Keratinocyte (primary cell): ENCODE results near the gene MVB12B. TPM values are rescaled to one million over a fixed set of nuclear protein-coding genes. Genes with fewer than 3 reads are reported as not detected.

ENCODE experiments used
- DNase-seq: peaks from one replicate; pipeline ENCODE4 v3.0.0-alpha.2; 2011; ENCODE audit warnings: low read depth, missing footprints, low spot score
- FAIRE-seq: peaks from 2 replicates; lab custom pipeline; 2011; peaks lifted over from hg19 to GRCh38; lab: Jason Lieb, UNC
- H2AFZ ChIP-seq: 2 replicates; pipeline ENCODE4 v1.6.0; 2012; ENCODE audit warnings: low read length, control low read depth, inconsistent platforms; ENCODE audit not compliant: control insufficient read depth
- H3K27ac ChIP-seq: 2 replicates; pipeline ENCODE4 v1.5.1; 2011; ENCODE audit warnings: low read length; ENCODE audit not compliant: control insufficient read depth, insufficient read depth
- H3K27me3 ChIP-seq: 3 replicates; pipeline ENCODE4 v1.6.0; 2011; ENCODE audit warnings: low read length; ENCODE audit not compliant: control insufficient read depth, insufficient read depth; ENCODE audit errors: extremely low read depth
- H3K36me3 ChIP-seq, 2 experiments: 2 replicates in 1 of 2; 3 replicates in 1 of 2; pipeline ENCODE4 v1.5.1; 2011; ENCODE audit warnings: low read length in 2 of 2, mild to moderate bottlenecking in 1 of 2; ENCODE audit not compliant: control insufficient read depth in 2 of 2, insufficient read depth in 2 of 2; ENCODE audit errors: extremely low read depth in 1 of 2
- H3K4me1 ChIP-seq: 3 replicates; pipeline ENCODE4 v1.5.1; 2011; ENCODE audit warnings: low read length; ENCODE audit not compliant: control insufficient read depth, insufficient read depth; ENCODE audit errors: extremely low read depth
- H3K4me2 ChIP-seq: 3 replicates; pipeline ENCODE4 v1.6.0; 2011; ENCODE audit warnings: low read depth, low read length; ENCODE audit not compliant: control insufficient read depth, insufficient read depth; ENCODE audit errors: extremely low read depth
- H3K4me3 ChIP-seq, 3 experiments: fragments of 200-600 bp in 1 of 3; sonication (generic) in 1 of 3; 2 replicates in 2 of 3; 3 replicates in 1 of 3; pipeline ENCODE4 v1.5.1; 2011 to 2016; ENCODE audit warnings: low read length in 3 of 3, mild to moderate bottlenecking in 3 of 3, control low read depth in 2 of 3, inconsistent platforms in 1 of 3, low read depth in 1 of 3, mixed read lengths in 1 of 3, mixed run types in 1 of 3, moderate library complexity in 1 of 3; ENCODE audit not compliant: control insufficient read depth in 2 of 3, insufficient read depth in 2 of 3; ENCODE audit errors: extremely low read depth in 1 of 3
- H3K79me2 ChIP-seq: 2 replicates; pipeline ENCODE4 v1.6.0; 2012; ENCODE audit warnings: low read length; ENCODE audit not compliant: control insufficient read depth, insufficient read depth
- H3K9ac ChIP-seq: 3 replicates; pipeline ENCODE4 v1.6.0; 2011; ENCODE audit warnings: low read length; ENCODE audit not compliant: control insufficient read depth, insufficient read depth; ENCODE audit errors: extremely low read depth
- H3K9me1 ChIP-seq: 3 replicates; pipeline ENCODE4 v1.6.0; 2011; ENCODE audit warnings: low read length; ENCODE audit not compliant: control insufficient read depth, insufficient read depth; ENCODE audit errors: extremely low read depth
- H3K9me3 ChIP-seq: 2 replicates; pipeline ENCODE4 v1.5.1; 2012; ENCODE audit warnings: low read depth, low read length; ENCODE audit not compliant: control insufficient read depth
- H4K20me1 ChIP-seq: 3 replicates; pipeline ENCODE4 v1.6.0; 2011; ENCODE audit warnings: low read length; ENCODE audit not compliant: control insufficient read depth, insufficient read depth; ENCODE audit errors: extremely low read depth
- EZH2 ChIP-seq: IDR thresholded peaks from one replicate; pipeline ENCODE4 v1.6.1; 2012; ENCODE audit warnings: inconsistent platforms, mild to moderate bottlenecking, low read length, moderate library complexity
- dilution Hi-C: fragments of 300-500 bp; cut with MboI; formaldehyde crosslinking; loops from one replicate; pipeline ENCODE4 v1.7.0; 2020; ENCODE audit warnings: low sequenced_read_pairs; ENCODE audit not compliant: extremely low pct_ligation_motif_present
- polyA plus RNA-seq, 5 experiments: library from polyadenylated mRNA; depleted of rRNA in 3 of 5; stranded (reverse) in 3 of 5; stranded (forward) in 1 of 5; unstranded in 1 of 5; fragments of >200 nt; gene quantifications; 1 replicate in 1 of 5; 2 replicates in 3 of 5; 3 replicates in 1 of 5; pipeline versions ENCODE4 v1.2.1 to v1.2.3, GENCODE V29; 2011 to 2012; ENCODE audit warnings: missing spikeins in 2 of 5, low read depth in 1 of 5, low replicate concordance in 1 of 5
- TF ChIP-seq, protein P1 (sequence below), 3 experiments: IDR thresholded peaks in 1 of 3; conservative IDR thresholded peaks in 1 of 3; optimal IDR thresholded peaks in 1 of 3; 2 replicates in 2 of 3; 3 replicates in 1 of 3; pipeline versions ENCODE3 to v1.5.1; 2011; ENCODE audit warnings: low read length in 3 of 3, mild to moderate bottlenecking in 3 of 3, moderate library complexity in 2 of 3, control low read depth in 1 of 3, inconsistent platforms in 1 of 3; ENCODE audit not compliant: insufficient read depth in 2 of 3; ENCODE audit errors: extremely low read depth in 1 of 3

The MVB12B gene
- polyA plus RNA-seq, 1 donor (not counting 4 experiments of a cell fraction or from before 2014, with no cell fraction given) = 1.2 TPM

DNA sequence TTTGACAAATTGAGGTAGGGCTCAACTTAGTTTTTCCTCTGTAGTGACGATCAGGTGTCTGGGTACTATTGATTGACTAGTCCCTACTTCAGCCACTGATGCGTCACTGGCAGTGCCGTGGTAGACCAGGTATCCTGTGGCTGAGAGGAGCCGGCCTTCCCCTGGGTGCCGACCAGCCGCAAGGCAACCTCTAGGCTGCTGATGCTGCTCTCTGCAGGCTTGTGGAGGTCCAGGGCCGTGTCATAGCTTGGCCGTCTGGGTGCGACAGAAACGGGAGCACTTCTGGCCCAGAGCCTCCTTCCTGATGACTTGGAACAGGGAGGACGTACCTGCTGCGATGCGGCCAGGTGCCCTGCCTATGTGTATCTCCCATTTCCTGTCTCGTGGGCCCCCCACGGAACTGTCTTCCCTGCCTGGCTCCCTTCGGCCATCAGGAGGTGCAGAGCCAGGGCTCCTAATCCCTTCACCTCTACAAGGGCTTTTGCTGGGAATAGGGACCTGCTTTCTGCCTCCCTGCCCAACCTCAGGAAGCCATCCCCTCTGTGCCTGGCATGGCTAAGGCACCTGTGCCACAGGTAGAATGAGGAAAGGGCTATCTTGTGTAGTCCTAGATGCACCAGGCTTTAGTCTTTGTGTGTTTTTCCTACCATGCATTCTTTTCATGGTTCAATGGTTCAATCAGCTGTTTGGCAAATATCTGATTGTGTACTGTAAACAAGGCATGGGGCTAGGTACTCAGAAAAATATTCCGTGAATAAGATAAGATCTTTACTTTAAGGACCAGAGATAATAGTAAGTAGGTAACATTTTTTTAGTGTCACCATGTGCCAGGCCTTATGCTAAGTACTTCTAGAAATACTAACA is 44.6 kb downstream of the MVB12B start:
- Histone ChIP-seq H3K9me1 (no peaks in the 10 kb centered on the region), H4K20me1 (no peaks in the 10 kb centered on the region), H3K27me3 (no peaks in the 10 kb centered on the region), H3K4me3 (no peak overlapping the region), H2AFZ (no peak overlapping the region), H3K9ac (no peak overlapping the region), H3K79me2 (no peaks in the 10 kb centered on the region), H3K4me2 (no peak overlapping the region), H3K27ac (no peak overlapping the region), H3K4me1 (peaks cover 14% of the 10 kb centered on the region), H3K9me3 (no peaks in the 10 kb centered on the region), H3K36me3 (no peaks in the 10 kb centered on the region)
- DNase-seq = no peak
- dilution Hi-C loops = no loop called here
- no peak for FAIRE-seq
- TF ChIP-seq, protein P1, sequence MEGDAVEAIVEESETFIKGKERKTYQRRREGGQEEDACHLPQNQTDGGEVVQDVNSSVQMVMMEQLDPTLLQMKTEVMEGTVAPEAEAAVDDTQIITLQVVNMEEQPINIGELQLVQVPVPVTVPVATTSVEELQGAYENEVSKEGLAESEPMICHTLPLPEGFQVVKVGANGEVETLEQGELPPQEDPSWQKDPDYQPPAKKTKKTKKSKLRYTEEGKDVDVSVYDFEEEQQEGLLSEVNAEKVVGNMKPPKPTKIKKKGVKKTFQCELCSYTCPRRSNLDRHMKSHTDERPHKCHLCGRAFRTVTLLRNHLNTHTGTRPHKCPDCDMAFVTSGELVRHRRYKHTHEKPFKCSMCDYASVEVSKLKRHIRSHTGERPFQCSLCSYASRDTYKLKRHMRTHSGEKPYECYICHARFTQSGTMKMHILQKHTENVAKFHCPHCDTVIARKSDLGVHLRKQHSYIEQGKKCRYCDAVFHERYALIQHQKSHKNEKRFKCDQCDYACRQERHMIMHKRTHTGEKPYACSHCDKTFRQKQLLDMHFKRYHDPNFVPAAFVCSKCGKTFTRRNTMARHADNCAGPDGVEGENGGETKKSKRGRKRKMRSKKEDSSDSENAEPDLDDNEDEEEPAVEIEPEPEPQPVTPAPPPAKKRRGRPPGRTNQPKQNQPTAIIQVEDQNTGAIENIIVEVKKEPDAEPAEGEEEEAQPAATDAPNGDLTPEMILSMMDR (optimal IDR thresholded peaks at IDR 0.05 in 1 of 3, IDR thresholded peaks at IDR 0.05 in 1 of 3, conservative IDR thresholded peaks at IDR 0.05 in 1 of 3; ENCODE audit: extremely low read depth in 1 of 3, insufficient read depth in 2 of 3, low read length in 3 of 3) = no peak
- no peak for TF ChIP-seq EZH2

DNA sequence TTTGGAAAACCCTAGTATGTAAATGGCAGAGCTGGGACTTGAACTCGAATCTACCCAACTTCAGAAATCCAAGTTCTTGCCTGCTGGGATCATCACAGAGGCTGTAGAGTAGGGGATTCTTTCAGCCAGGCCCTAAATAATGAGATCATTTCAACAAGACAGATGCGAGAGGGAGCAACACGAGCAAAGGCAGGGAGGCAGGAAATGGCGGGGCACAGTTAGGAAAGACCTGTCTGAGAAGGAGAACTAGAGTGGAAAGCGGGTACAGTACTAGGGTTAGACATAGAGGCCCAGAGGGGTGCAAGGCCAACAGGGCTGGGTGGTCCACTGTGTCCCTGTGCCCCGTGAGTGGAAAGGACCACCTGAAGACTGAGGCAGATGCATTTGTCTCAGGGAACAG is 46.1 kb downstream of the MVB12B start:
- no peak overlapping the region for H3K4me2 ChIP-seq
- dilution Hi-C loops = no loop called here

More for the DNA sequence above, 46.1 kb downstream of the MVB12B start:
- DNase-seq = no peak
- no peaks in the 10 kb centered on the region for H3K79me2 ChIP-seq
- H3K9me1 ChIP-seq = no peaks in the 10 kb centered on the region
- no peak for FAIRE-seq
- H2AFZ ChIP-seq = no peak overlapping the region
- H3K9ac ChIP-seq = no peak overlapping the region
- no peaks in the 10 kb centered on the region for H3K36me3 ChIP-seq
- no peak overlapping the region for H3K27ac ChIP-seq
- no peaks in the 10 kb centered on the region for H3K9me3 ChIP-seq
- no peaks in the 10 kb centered on the region for H3K27me3 ChIP-seq
- no peak overlapping the region for H3K4me3 ChIP-seq
- peaks cover 14% of the 10 kb centered on the region for H3K4me1 ChIP-seq
- TF ChIP-seq, protein P1 (optimal IDR thresholded peaks at IDR 0.05 in 1 of 3, IDR thresholded peaks at IDR 0.05 in 1 of 3, conservative IDR thresholded peaks at IDR 0.05 in 1 of 3; ENCODE audit: extremely low read depth in 1 of 3, insufficient read depth in 2 of 3, low read length in 3 of 3) = no peak
- TF ChIP-seq EZH2 = no peak
- H4K20me1 ChIP-seq = no peaks in the 10 kb centered on the region
